GM10266 (cell line): ENCODE measurements around the gene KLHL14.
"Not testable (repeated sequence)": the region's sequence is repeated elsewhere in the genome, so short reads cannot be mapped to it uniquely, and the experiment has no call there.

Experiments used
- DNase-seq: peaks from one replicate; pipeline ENCODE4 v3.0.0; 2012; ENCODE audit errors: extremely low spot score
- TF ChIP-seq, protein P1 (sequence below): IDR thresholded peaks from 2 replicates; pipeline ENCODE4 v1.5.1; 2012; ENCODE audit warnings: mild to moderate bottlenecking, low read depth; ENCODE audit not compliant: control insufficient read depth, insufficient read depth; ENCODE audit errors: missing control alignments

Gene KLHL14

DNA sequence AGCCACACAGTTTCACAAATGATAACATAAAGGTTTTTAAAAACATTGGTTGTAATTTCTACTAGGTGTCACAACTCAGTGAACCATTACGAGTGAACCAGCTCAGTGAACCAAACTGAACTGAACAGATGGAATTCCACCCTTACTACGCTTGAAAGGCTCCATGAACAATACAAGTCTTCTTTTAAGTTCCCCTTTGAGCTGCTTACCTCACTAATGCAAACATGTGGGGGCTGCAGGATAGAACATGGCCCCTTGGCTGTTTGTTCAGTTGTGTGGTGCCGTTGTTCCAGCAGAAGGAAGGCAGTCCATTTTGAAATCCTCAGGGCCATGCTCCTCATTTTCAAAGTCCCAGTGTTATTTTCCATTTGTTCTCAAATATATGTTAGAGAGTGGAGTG lies 30.7 kb upstream of the KLHL14 start:
- DNase-seq, result no peak
- TF ChIP-seq, protein P1, sequence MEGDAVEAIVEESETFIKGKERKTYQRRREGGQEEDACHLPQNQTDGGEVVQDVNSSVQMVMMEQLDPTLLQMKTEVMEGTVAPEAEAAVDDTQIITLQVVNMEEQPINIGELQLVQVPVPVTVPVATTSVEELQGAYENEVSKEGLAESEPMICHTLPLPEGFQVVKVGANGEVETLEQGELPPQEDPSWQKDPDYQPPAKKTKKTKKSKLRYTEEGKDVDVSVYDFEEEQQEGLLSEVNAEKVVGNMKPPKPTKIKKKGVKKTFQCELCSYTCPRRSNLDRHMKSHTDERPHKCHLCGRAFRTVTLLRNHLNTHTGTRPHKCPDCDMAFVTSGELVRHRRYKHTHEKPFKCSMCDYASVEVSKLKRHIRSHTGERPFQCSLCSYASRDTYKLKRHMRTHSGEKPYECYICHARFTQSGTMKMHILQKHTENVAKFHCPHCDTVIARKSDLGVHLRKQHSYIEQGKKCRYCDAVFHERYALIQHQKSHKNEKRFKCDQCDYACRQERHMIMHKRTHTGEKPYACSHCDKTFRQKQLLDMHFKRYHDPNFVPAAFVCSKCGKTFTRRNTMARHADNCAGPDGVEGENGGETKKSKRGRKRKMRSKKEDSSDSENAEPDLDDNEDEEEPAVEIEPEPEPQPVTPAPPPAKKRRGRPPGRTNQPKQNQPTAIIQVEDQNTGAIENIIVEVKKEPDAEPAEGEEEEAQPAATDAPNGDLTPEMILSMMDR, result no peak

DNA sequence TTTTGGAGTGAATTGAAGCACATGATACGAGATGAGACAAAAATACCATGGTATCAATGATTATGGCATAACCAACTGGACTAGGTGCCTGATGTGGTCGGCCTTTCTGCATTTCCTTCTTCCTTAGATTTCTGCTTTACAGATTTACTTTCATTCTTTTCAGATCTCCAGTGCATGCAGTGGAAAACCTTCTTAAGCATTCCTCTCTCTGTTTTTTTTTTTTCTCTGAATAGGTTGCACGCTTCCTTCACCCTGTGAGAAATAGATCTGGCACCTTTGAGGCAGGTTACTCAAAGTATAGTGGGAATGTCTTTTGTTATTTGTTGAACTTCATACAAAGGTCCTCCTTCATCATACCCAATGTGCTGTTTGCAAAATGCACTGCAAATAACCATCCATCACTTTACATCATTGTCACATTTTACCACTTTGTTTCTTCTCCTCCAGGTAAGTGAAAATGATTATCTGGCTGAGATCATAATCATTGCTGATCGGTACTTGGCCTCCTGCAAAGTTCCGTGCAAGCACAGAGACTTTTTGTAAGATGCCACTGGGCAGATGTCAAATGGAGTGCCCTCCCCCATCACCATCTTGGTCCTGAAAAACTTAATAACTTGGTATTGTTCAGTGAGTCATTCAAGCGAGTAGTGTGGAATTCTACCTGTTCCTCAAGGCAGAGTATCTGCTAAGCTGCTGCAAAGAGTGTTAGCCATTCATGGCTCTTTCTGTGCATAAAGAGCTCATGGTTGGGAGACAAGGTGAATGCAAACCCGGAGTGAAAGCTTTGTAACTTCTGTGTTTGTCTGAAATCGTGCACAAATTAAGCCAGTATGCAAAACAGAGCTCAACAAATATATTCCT lies 30.0 kb upstream of the KLHL14 start:
- DNase-seq, result no peak
- TF ChIP-seq, protein P1, result no peak

GRCh38 chr18:32801228-32801627 lies 28.4 kb upstream of the KLHL14 start:
- TF ChIP-seq, protein P1, result no peak
- no peak for DNase-seq

GRCh38 chr18:32798209-32798960 lies 25.6 kb upstream of the KLHL14 start:
- DNase-seq, result no peak
- TF ChIP-seq, protein P1, result no peak

DNA sequence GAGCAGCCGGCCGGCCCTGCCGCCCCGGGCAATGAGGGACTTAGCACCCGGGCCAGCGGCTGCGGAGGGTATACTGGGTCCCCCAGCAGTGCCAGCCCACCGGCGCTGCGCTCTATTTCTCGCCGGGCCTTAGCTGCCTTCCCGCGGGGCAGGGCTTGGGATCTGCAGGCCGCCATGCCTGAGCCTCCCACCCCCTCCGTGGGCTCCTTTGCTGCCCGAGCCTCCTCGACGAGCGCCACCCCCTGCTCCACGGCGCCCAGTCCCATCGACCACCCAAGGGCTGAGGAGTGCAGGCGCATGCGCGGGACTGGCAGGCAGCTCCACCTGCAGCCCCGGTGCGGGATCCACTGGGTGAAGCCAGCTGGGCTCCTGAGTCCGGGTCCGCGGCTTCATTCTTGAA lies 21.8 kb upstream of the KLHL14 start:
- not testable (repeated sequence) for DNase-seq

GRCh38 chr18:32779010-32779409 lies 6.2 kb upstream of the KLHL14 start:
- TF ChIP-seq, protein P1, result no peak
- DNase-seq, result no peak

DNA sequence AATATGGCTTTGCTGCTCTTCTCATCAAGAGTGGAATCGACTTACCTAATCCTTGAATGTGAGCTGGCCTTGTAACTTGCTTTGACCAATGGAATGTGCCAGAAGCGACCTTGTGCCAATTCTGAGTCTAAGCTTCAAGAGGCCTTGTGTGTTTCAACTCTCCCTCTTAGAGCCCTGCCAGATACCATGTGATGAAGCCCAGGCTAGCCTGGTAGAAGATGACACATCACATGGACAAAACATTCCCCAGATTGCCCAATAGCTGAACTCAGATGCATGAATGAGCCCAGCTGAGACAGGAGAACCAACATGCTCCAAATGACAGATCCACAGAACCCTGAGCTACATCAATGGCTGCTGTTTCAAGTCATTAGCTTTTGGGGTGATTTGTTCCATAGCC lies 4.2 kb upstream of the KLHL14 start:
- TF ChIP-seq, protein P1, result no peak
- DNase-seq, result no peak
